Fibroblast of lung (primary cell): ENCODE data around the gene DPYD. TPM values are rescaled to one million over a fixed set of nuclear protein-coding genes. Genes with fewer than 3 reads are reported as not detected.

Experiments
- DNase-seq, 2 donors: peaks; one replicate each; pipeline versions ENCODE4 v3.0.0 to v3.0.0-alpha.2; 2010; ENCODE audit warnings: low read depth in 2 of 2
- H2AFZ ChIP-seq: 2 replicates; pipeline ENCODE4 v1.5.1; 2012; ENCODE audit warnings: low read length, control low read depth, inconsistent platforms
- H3K27ac ChIP-seq: 2 replicates; pipeline ENCODE4 v1.5.1; 2011; ENCODE audit warnings: low read length, control low read depth; ENCODE audit not compliant: insufficient read depth
- H3K27me3 ChIP-seq: 2 replicates; pipeline ENCODE4 v1.5.1; 2011; ENCODE audit warnings: mild to moderate bottlenecking, low read length; ENCODE audit not compliant: control insufficient read depth, insufficient read depth
- H3K36me3 ChIP-seq: 2 replicates; pipeline ENCODE4 v1.5.1; 2011; ENCODE audit warnings: low read length; ENCODE audit not compliant: control insufficient read depth, insufficient read depth
- H3K4me1 ChIP-seq: 2 replicates; pipeline ENCODE4 v1.5.1; 2011; ENCODE audit warnings: low read length; ENCODE audit not compliant: control insufficient read depth, insufficient read depth; ENCODE audit errors: extremely low read depth
- H3K4me2 ChIP-seq: 2 replicates; pipeline ENCODE4 v1.5.1; 2011; ENCODE audit warnings: low read length, control low read depth; ENCODE audit not compliant: insufficient read depth; ENCODE audit errors: extremely low read depth
- H3K4me3 ChIP-seq, 4 experiments: fragments of 200-600 bp in 1 of 4; sonication (generic) in 1 of 4; replicated peaks in 1 of 4; 2 replicates each; pipeline ENCODE4 v1.5.1; 2011 to 2016; ENCODE audit warnings: low read length in 4 of 4, low read depth in 3 of 4, mild to moderate bottlenecking in 3 of 4, control low read depth in 2 of 4, inconsistent platforms in 1 of 4, mixed read lengths in 1 of 4; ENCODE audit not compliant: insufficient read depth in 1 of 4; ENCODE audit errors: control extremely low read depth in 1 of 4
- H3K79me2 ChIP-seq: 2 replicates; pipeline ENCODE4 v1.5.1; 2012; ENCODE audit warnings: mild to moderate bottlenecking, low read length, inconsistent platforms; ENCODE audit not compliant: control insufficient read depth, insufficient read depth
- H3K9ac ChIP-seq: 2 replicates; pipeline ENCODE4 v1.5.1; 2011; ENCODE audit warnings: mild to moderate bottlenecking, low read length, control low read depth; ENCODE audit not compliant: insufficient read depth
- H3K9me3 ChIP-seq: 2 replicates; pipeline ENCODE4 v1.5.1; 2012; ENCODE audit warnings: low read depth, low read length; ENCODE audit not compliant: control insufficient read depth, insufficient read depth
- H4K20me1 ChIP-seq: 2 replicates; pipeline ENCODE4 v1.5.1; 2011; ENCODE audit warnings: low read length; ENCODE audit not compliant: control insufficient read depth, insufficient read depth; ENCODE audit errors: extremely low read depth
- CTCF ChIP-seq, 2 donors: IDR thresholded peaks in 1 of 2; conservative IDR thresholded peaks in 1 of 2; 1 replicate in 1 of 2; 2 replicates in 1 of 2; pipeline ENCODE4 v1.5.1; 2011 to 2012; ENCODE audit warnings: low read length in 2 of 2, control low read depth in 1 of 2, inconsistent platforms in 1 of 2, low read depth in 1 of 2, mild to moderate bottlenecking in 1 of 2
- EZH2 ChIP-seq: IDR thresholded peaks from 2 replicates; pipeline ENCODE4 v1.5.1; 2012; ENCODE audit warnings: low read length, control low read depth, mild to moderate bottlenecking; ENCODE audit errors: missing control alignments
- polyA plus RNA-seq, 2 donors: library from polyadenylated mRNA; depleted of rRNA in 1 of 2; stranded (reverse) in 1 of 2; unstranded in 1 of 2; fragments of >200 nt; gene quantifications; 2 replicates each; pipeline ENCODE4 v1.2.1, GENCODE V29; 2011 to 2012; ENCODE audit warnings: missing spikeins in 1 of 2
- total RNA-seq: library from RNA; depleted of rRNA; stranded (reverse); fragments of >200 nt; gene quantifications from 2 replicates; pipeline ENCODE4 v1.2.1, GENCODE V29; 2014

DPYD gene
- total and polyA plus RNA-seq, 2 donors (not counting 1 experiment from before 2014, with no cell fraction given): 32.0 to 63.1 TPM

GRCh38 chr1:97334454-97334853 is 586.4 kb downstream of the DPYD start:
- Histone ChIP-seq H3K9ac (no peak overlapping the region), H3K4me3 (no peak overlapping the region), H3K9me3 (no peaks in the 10 kb centered on the region), H3K27me3 (no peaks in the 10 kb centered on the region), H3K4me1 (peaks cover 13% of the 10 kb centered on the region), H3K27ac (no peak overlapping the region), H3K4me2 (peak overlapping the region; percentile 7), H3K79me2 (no peaks in the 10 kb centered on the region), H2AFZ (no peak overlapping the region), H3K36me3 (no peaks in the 10 kb centered on the region), H4K20me1 (no peaks in the 10 kb centered on the region)
- TF ChIP-seq EZH2: no peak
- TF ChIP-seq CTCF (conservative IDR thresholded peaks at IDR 0.05 in 1 of 2, IDR thresholded peaks at IDR 0.05 in 1 of 2; ENCODE audit: low read depth in 1 of 2, low read length in 2 of 2): no peak
- DNase-seq: peak; percentile 59 to 99

- Histone ChIP-seq H3K9me3 (no peaks in the 10 kb centered on the region), H3K27me3 (no peaks in the 10 kb centered on the region), H3K4me3 (no peak overlapping the region), H3K79me2 (no peaks in the 10 kb centered on the region), H3K9ac (no peak overlapping the region), H3K4me2 (no peak overlapping the region), H4K20me1 (no peaks in the 10 kb centered on the region), H3K27ac (no peak overlapping the region), H3K36me3 (no peaks in the 10 kb centered on the region), H2AFZ (no peak overlapping the region), H3K4me1 (peaks cover 13% of the 10 kb centered on the region)
- TF ChIP-seq CTCF (conservative IDR thresholded peaks at IDR 0.05 in 1 of 2, IDR thresholded peaks at IDR 0.05 in 1 of 2; ENCODE audit: low read depth in 1 of 2, low read length in 2 of 2) (no peak), EZH2 (no peak)
- peak; percentile 79 to 93 for DNase-seq
These were observed 588.1 kb downstream of the DPYD start for GRCh38 chr1:97332716-97333115.

- no peak overlapping the region for H3K9ac ChIP-seq
- H3K27me3 ChIP-seq: no peaks in the 10 kb centered on the region
- H3K36me3 ChIP-seq: no peaks in the 10 kb centered on the region
- peaks cover 13% of the 10 kb centered on the region for H3K4me1 ChIP-seq
- H3K9me3 ChIP-seq: no peaks in the 10 kb centered on the region
- DNase-seq: no peak
- no peaks in the 10 kb centered on the region for H3K79me2 ChIP-seq
- no peak for TF ChIP-seq CTCF (conservative IDR thresholded peaks at IDR 0.05 in 1 of 2, IDR thresholded peaks at IDR 0.05 in 1 of 2; ENCODE audit: low read depth in 1 of 2, low read length in 2 of 2)
- no peak for TF ChIP-seq EZH2
- H2AFZ ChIP-seq: no peak overlapping the region
- no peaks in the 10 kb centered on the region for H4K20me1 ChIP-seq
- H3K27ac ChIP-seq: no peak overlapping the region
- H3K4me3 ChIP-seq: no peak overlapping the region
- H3K4me2 ChIP-seq: no peak overlapping the region
These were observed 589.7 kb downstream of the DPYD start for GRCh38 chr1:97331165-97331564.
